HepG2 (cell line): Measurements from ENCODE around the gene SMOC1. TPM values are rescaled to one million over a fixed set of nuclear protein-coding genes. Genes with fewer than 3 reads are reported as not detected.

ENCODE experiments used
- ATAC-seq: fragments of 200-7000 bp; cut with Tn5 transposase; 3 replicates; pipeline ENCODE4 v1.9.1; 2020; ENCODE audit warnings: mild to moderate bottlenecking, moderate library complexity
- BruUV-seq: library from RNA; stranded (reverse); fragments of 400-500 nt; replicated peaks from 2 replicates; lab custom pipeline; 2021; lab: Mats Ljungman, UMichigan
- CTCF ChIA-PET: fragments of 300-600 bp; formaldehyde crosslinking; extraction: SDS; loops from one replicate; lab custom pipeline; 2021; ENCODE audit warnings: low total read pairs, inconsistent platforms, low intra/inter-chr PET ratio; lab: Yijun Ruan, JAX
- POLR2A ChIA-PET: fragments of 350-600 bp; sonication (Branson Sonifier 250); formaldehyde crosslinking; loops from one replicate; lab custom pipeline; 2020; ENCODE audit warnings: antibody characterized with exemption, inconsistent platforms; lab: Yijun Ruan, JAX
- DNase-seq: peaks from one replicate; pipeline ENCODE4 v3.0.0-alpha.2; 2015; ENCODE audit warnings: low spot score
- FAIRE-seq: peaks from 3 replicates; lab custom pipeline; 2011; peaks lifted over from hg19 to GRCh38; lab: Jason Lieb, UNC
- H2AFZ ChIP-seq: one replicate; pipeline ENCODE4 v1.6.1; 2011; ENCODE audit warnings: low read length, inconsistent platforms
- H3K27ac ChIP-seq: fragments of 300-600 bp; 3 replicates; pipeline ENCODE4 v1.8.0; 2011; ENCODE audit warnings: mixed run types, mild to moderate bottlenecking, mixed read lengths, low read length, inconsistent platforms; ENCODE audit not compliant: insufficient read depth; ENCODE audit errors: extremely low read length
- H3K27me3 ChIP-seq, 2 experiments: fragments of 200-600 bp in 1 of 2; 2 replicates in 1 of 2; 3 replicates in 1 of 2; pipeline versions ENCODE4 v1.6.0 to v1.8.0; 2011; ENCODE audit warnings: low read length in 2 of 2, mild to moderate bottlenecking in 2 of 2, moderate library complexity in 2 of 2, inconsistent platforms in 1 of 2; ENCODE audit not compliant: insufficient read depth in 2 of 2, control insufficient read depth in 1 of 2
- H3K36me3 ChIP-seq, 2 experiments: fragments of 200-600 bp in 1 of 2; replicated peaks in 1 of 2; 2 replicates in 1 of 2; 3 replicates in 1 of 2; pipeline versions ENCODE4 v1.5.1 to v1.8.0; 2011; ENCODE audit warnings: low read length in 2 of 2, inconsistent platforms in 1 of 2; ENCODE audit not compliant: insufficient read depth in 2 of 2, control insufficient read depth in 1 of 2
- H3K4me1 ChIP-seq: 2 replicates; pipeline ENCODE4 v1.5.1; 2012; ENCODE audit warnings: low read length, inconsistent platforms; ENCODE audit not compliant: insufficient read depth
- H3K4me2 ChIP-seq: 2 replicates; pipeline ENCODE4 v1.6.0; 2011; ENCODE audit warnings: low read depth, low read length, inconsistent platforms
- H3K4me3 ChIP-seq, 3 experiments: fragments of 200-600 bp in 1 of 3; sonication (generic), shearing (Covaris generic) in 1 of 3; replicated peaks in 1 of 3; 2 replicates each; pipeline ENCODE4 v1.5.1; 2011 to 2016; ENCODE audit warnings: low read length in 3 of 3, inconsistent platforms in 2 of 3, low read depth in 2 of 3, mild to moderate bottlenecking in 2 of 3, control low read depth in 1 of 3, mixed read lengths in 1 of 3; ENCODE audit not compliant: insufficient read depth in 1 of 3
- H3K79me2 ChIP-seq: one replicate; pipeline ENCODE4 v1.6.1; 2011; ENCODE audit warnings: low read length, inconsistent platforms; ENCODE audit not compliant: insufficient read depth
- H3K9ac ChIP-seq: 2 replicates; pipeline ENCODE4 v1.6.0; 2011; ENCODE audit warnings: mild to moderate bottlenecking, low read depth, low read length, inconsistent platforms; ENCODE audit not compliant: insufficient read depth
- H3K9me3 ChIP-seq: 2 replicates; pipeline ENCODE4 v1.5.1; 2012; ENCODE audit warnings: mild to moderate bottlenecking, low read length
- H4K20me1 ChIP-seq: 2 replicates; pipeline ENCODE4 v1.6.0; 2011; ENCODE audit warnings: inconsistent platforms, mild to moderate bottlenecking, low read length, moderate library complexity; ENCODE audit not compliant: insufficient read depth
- FOXJ3 ChIP-seq: sonication (generic); formaldehyde crosslinking; IDR thresholded peaks from 2 replicates; pipeline ENCODE4 v1.4.0; 2020; ENCODE audit warnings: missing genetic modification reagents, mild to moderate bottlenecking, borderline replicate concordance
- NFKB2 ChIP-seq: sonication (generic); formaldehyde crosslinking; IDR thresholded peaks from 2 replicates; pipeline ENCODE4 v1.4.0; 2020; ENCODE audit warnings: missing genetic modification reagents, borderline replicate concordance
- POLR2G ChIP-seq: fragments of 200-400 bp; formaldehyde crosslinking; IDR thresholded peaks from 2 replicates; pipeline ENCODE4 v1.6.1; 2018; ENCODE audit warnings: mild to moderate bottlenecking, low read depth, low read length, moderate library complexity
- RARA ChIP-seq: IDR thresholded peaks from 2 replicates; pipeline ENCODE4 v1.6.1; 2016; ENCODE audit warnings: missing genetic modification reagents, missing compliant biosample characterization
- TEAD3 ChIP-seq: optimal IDR thresholded peaks from 2 replicates; pipeline ENCODE3; 2016; ENCODE audit warnings: borderline replicate concordance
- ZNF143 ChIP-seq: sonication (generic); formaldehyde crosslinking; IDR thresholded peaks from 2 replicates; pipeline ENCODE4 v1.4.0; 2020; ENCODE audit warnings: missing genetic modification reagents
- WGBS: methylation state at CpG from one replicate; pipeline ENCODE4 v1.1.6; 2017; ENCODE audit warnings: low lambda C conversion rate; 5-methylcytosine and 5-hydroxymethylcytosine counted together
- in situ Hi-C: cut with HindIII; loops from 2 replicates; pipeline ENCODE4 v1.10.0; 2017; ENCODE audit warnings: low pct_unique_long_range_greater_than_20kb; ENCODE audit not compliant: extremely low pct_ligation_motif_present
- intact Hi-C: fragments of 100-400 bp; cut with micrococcal nuclease; formaldehyde crosslinking; loops from one replicate; pipeline ENCODE4 v1.10.0; 2022; ENCODE audit not compliant: unreplicated experiment
- polyA plus RNA-seq, 8 experiments: library from polyadenylated mRNA; depleted of rRNA in 3 of 8; stranded (reverse) in 7 of 8; unstranded in 1 of 8; fragments of >200 nt; fragmentation: Illumina TruSeq in 4 of 8; extraction: Trizol in 4 of 8; gene quantifications; 2 replicates each; pipeline versions ENCODE4 v1.2.1 to v1.2.3, GENCODE V29; 2011 to 2016; ENCODE audit warnings: low read depth in 4 of 8, missing spikeins in 1 of 8, mixed read lengths in 1 of 8; ENCODE audit not compliant: insufficient read depth in 1 of 8
- total RNA-seq, 5 experiments: library from RNA; depleted of rRNA; stranded (reverse); fragments of >200 nt; fragmentation: Illumina TruSeq; extraction: Trizol; gene quantifications; 2 replicates each; pipeline ENCODE4 v1.2.3, GENCODE V29; 2016; ENCODE audit warnings: low read depth in 1 of 5

The SMOC1 gene
- total and polyA plus RNA-seq, 2 of the 13 experiments (the other 11 are each of a cell fraction or from before 2014, with no cell fraction given) = 17.8 to 35.6 TPM

- FAIRE-seq (no peak), DNase-seq (no peak)
- Histone ChIP-seq H3K9ac (no peak overlapping the region), H3K27ac (no peak overlapping the region)
- CTCF ChIA-PET = no interaction called here
- BruUV-seq = no TSS peak
- TF ChIP-seq POLR2G (no peak), NFKB2 (CRISPR knock-in tag) (no peak), FOXJ3 (CRISPR knock-in tag) (no peak)
- TF ChIP-seq, all 625 proteins: peak for 0
- Histone ChIP-seq H3K4me1 (peaks cover 46% of the 10 kb centered on the region), H3K9me3 (no peaks in the 10 kb centered on the region), H2AFZ (no peak overlapping the region), H3K79me2 (peaks cover 37% of the 10 kb centered on the region), H3K27me3 (no peaks in the 10 kb centered on the region), H3K36me3 (no peaks in the 10 kb centered on the region), H4K20me1 (no peaks in the 10 kb centered on the region), H3K4me3 (no peak overlapping the region), H3K4me2 (no peak overlapping the region)
- POLR2A ChIA-PET = interaction anchor here (1.9 kb wide), 1 partner anchor 35 kb away, joined by 6 read pairs; the partner anchor contains the start of gene SMOC1
- no peak for ATAC-seq
- in situ Hi-C loops (no loop called here), intact Hi-C loops (no loop called here)
- WGBS = 83% methylated on average over 1 of the region's 1 CpG
These were observed 34.5 kb downstream of the SMOC1 start for GRCh38 chr14:69913686-69914085.

GRCh38 chr14:69916396-69916795, 37.2 kb downstream of the SMOC1 start:
- no TSS peak for BruUV-seq
- FAIRE-seq (no peak), ATAC-seq (no peak)
- WGBS = 100% methylated on average over 1 of the region's 1 CpG
- H3K4me3 ChIP-seq = no peak overlapping the region
- intact Hi-C loops = no loop called here
- ChIA-PET POLR2A (interaction anchor here (1.4 kb wide), 2 partner anchors 28 to 37 kb away, joined by 5 to 6 read pairs; partner anchors contain the start of gene SMOC1), CTCF (no interaction called here)
- in situ Hi-C loops = no loop called here
- no peaks in the 10 kb centered on the region for H3K36me3 ChIP-seq
- no peaks in the 10 kb centered on the region for H4K20me1 ChIP-seq
- no peaks in the 10 kb centered on the region for H3K9me3 ChIP-seq
- H3K27ac ChIP-seq = no peak overlapping the region
- no peak overlapping the region for H2AFZ ChIP-seq
- TF ChIP-seq RARA (CRISPR knock-in tag) = peak; percentile 19; the same call in 1 of the 2 replicates
- peak; percentile 31 for TF ChIP-seq TEAD3 (CRISPR knock-in tag)
- no peak for TF ChIP-seq ZNF143 (CRISPR knock-in tag)
- TF ChIP-seq, all 625 proteins: peak for 2
- H3K9ac ChIP-seq = no peak overlapping the region
- peaks cover 22% of the 10 kb centered on the region for H3K79me2 ChIP-seq
- no peak overlapping the region for H3K4me2 ChIP-seq
- no peak for DNase-seq
- H3K4me1 ChIP-seq = peaks cover 35% of the 10 kb centered on the region
- H3K27me3 ChIP-seq = no peaks in the 10 kb centered on the region
